Thyroid gland (tissue), 4 donors: ENCODE data around the gene NXN.

Source experiments
- CTCF ChIP-seq, 6 experiments: fragments of 200-600 bp in 3 of 6; fragments of 450-650 bp in 3 of 6; sonication (generic) in 3 of 6; IDR thresholded peaks; one replicate each; pipeline ENCODE4 v1.5.1; 2016 to 2019; ENCODE audit warnings: antibody characterized with exemption in 6 of 6, mild to moderate bottlenecking in 2 of 6, inconsistent platforms in 1 of 6, moderate library complexity in 1 of 6
- POLR2A ChIP-seq, 2 donors: fragments of 450-650 bp; IDR thresholded peaks; one replicate each; pipeline ENCODE4 v1.6.1; 2017; ENCODE audit warnings: antibody characterized with exemption in 2 of 2, mild to moderate bottlenecking in 2 of 2, moderate library complexity in 1 of 2

GRCh38 chr17:1012823-1013728 is 33.5 kb upstream of the NXN start:
- TF ChIP-seq CTCF (IDR thresholded peaks at IDR 0.05): no peak
- no peak for TF ChIP-seq POLR2A (IDR thresholded peaks at IDR 0.05)
